Measurements from ENCODE around the gene ZDBF2. TPM values are rescaled to one million over a fixed set of nuclear protein-coding genes. Genes with fewer than 3 reads are reported as not detected.
"Not testable (repeated sequence)": the region's sequence is repeated elsewhere in the genome, so short reads cannot be mapped to it uniquely, and the experiment has no call there.

The ZDBF2 gene
- total RNA-seq, 1 donor from 2014 or later: 8.2 TPM

DNA sequence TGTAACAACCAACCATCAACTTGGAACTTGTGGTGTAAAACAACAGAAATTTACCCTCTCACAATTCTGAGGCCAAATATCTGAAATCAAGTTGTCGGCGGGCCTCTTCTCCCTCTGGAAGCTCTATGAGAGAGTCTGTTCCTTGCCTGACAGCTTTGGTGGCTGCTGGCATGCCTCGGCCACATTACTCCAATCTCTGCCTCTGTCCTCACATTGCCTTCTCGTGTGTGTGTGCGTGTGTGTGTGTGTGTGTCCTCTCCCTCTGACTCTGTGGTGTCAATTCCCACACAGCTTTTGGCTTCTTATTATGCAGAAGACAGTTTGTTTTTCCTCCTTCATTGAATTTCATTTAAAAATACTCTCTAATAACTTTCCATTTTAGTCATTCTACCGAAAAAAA is 50.4 kb downstream of the ZDBF2 start:
- no peak for DNase-seq

DNA sequence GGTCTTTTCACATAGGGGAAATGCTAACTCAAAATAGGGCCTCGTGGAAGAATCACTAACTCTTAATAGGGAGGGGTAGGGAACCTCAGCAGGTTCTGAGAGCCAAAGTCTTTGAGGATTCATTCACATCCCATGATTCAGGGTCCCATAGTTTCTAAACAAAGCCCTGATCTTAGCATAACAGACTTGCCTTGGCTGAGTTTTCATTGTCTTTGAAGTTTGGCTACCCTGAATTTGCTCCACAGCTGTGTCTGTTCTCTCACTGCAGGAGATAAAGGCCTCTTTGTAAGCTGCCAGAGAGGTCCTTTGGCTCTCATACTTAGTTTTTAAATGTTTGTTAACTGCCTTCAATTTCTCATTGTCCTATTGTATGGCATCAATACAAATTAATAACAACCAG is 54.5 kb downstream of the ZDBF2 start:
- no peak for DNase-seq

DNA sequence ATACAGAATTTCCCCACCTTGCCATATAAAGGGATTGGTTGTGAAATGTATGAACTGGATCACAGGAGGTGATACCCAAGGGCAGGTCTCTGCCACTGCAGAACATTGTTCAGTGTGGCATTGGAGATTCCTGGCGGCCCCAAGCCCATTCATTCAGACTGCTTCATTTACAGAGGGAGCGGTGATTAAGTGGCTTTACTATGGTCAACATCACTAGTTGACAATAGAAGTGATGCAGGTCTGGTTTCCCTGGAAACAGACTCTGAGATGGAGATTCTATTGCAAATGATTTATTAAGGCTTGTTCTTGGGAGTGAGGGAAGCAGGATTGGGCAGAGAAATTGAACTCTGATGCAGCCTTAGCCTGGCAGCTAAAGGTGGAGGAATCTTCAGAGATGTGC is 62.4 kb downstream of the ZDBF2 start:
- no peak for DNase-seq

DNA sequence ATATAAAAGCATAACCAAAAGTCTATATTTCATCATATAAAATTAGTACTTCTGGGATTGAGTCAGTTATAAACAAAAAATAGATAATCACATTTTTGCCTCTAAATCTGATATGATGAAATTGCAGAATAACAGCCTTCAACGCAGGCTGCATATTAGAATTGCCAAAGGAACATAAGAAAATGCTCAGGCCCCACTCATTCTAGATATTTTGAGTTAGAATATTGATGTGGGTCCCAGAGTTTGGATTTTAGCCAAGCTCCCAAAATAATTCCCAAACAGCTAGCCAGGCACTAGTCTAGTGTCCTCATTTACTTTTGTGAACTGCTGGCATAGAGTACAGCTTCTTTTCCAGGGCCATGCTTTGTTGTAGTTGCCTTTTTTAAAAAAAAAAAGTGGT is 63.5 kb downstream of the ZDBF2 start:
- no peak for DNase-seq

DNA sequence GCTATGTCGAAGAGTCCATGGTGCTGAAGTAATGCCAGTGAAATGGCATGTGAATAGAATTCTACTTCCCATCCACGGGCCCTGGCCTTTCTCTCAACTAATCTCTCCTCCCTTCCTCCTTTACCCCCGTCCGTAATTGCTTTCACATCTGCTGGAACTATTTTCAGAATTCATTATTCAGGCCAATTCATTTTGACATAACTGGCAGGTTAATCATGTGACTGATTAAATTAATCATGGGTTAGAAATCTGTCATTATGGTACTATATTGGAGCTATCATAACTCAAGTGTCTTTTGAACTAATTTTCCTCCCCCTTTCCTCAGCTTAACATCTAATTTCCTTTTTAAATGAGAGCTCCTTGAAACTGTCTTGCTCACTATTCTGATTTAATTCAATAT is 66.9 kb downstream of the ZDBF2 start:
- no peak for DNase-seq

DNA sequence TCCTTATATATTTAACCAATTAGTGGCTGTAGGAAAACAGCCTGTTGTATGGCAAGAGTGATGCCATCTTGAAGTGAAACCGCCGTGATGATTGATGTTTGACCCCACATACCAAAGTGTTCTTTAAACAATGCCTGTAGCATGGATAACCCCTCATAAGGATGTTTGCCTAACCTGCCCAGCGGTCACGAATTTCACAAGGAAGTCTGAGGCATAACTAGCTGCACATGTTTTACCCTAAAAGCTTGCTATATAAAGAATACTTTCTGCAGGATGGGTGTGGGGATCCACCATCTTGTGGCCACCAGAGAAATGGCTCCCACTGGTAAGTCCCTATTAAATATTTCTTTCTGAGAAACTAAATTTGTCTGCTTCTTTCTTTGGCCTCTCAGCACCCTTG is 68.7 kb downstream of the ZDBF2 start:
- DNase-seq: no peak

DNA sequence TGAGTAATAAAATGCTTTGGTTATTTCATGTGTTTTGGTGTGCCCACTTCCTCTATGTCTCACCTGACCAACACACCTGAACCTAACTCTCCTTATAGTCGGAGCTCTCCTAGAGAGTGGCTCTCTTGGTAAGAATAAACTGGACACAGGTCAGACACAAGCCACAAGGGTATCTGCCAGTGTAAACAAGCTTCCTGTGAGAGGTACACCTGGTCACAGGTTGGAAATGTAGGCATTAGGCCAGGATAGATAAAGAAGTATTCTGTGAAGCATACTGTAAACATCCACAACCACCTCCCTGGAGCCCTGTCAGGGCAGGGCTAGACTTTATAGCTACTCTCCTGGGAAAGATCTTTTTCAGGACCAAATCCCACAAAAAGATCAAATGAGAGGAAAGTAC is 69.4 kb downstream of the ZDBF2 start:
- no peak for DNase-seq

DNA sequence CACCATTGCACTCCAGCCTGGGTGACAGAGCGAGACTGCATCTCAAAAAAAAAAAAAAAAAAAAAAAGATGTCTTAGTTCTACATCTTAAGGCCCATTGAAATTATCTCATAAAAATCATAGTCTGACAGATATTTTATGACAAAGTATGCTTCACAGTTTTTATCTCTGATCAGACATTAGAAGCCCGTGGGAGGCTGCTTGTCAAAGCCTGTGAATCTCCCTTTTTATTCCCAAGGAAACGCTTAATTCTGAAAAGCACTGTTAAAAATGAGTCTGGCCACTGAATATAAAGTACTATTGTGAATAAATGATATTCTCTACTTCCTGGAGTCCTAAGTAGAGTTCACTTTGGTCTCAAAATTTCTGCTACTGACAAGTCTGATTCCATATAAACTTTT is 71.1 kb downstream of the ZDBF2 start:
- DNase-seq: no peak

DNA sequence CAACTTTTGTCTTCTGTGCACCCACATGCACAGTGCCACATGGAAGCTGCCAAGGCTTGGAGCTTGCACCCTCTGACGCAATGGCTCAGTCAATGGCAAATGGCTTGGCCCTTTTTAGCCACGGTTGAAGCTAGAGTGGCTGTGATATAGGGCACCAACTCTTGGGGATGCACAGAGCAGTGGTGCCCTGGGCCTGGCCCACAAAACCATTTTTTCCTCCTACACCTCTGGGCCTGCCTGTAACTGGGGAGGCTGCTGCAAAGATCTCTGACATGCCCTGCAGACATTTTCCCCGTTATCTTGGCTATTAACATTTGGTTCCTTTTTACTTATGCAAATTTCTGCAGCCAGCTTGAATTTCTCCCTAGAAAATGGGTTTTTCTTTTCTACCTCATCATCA is 74.9 kb downstream of the ZDBF2 start:
- no peak for DNase-seq

DNA sequence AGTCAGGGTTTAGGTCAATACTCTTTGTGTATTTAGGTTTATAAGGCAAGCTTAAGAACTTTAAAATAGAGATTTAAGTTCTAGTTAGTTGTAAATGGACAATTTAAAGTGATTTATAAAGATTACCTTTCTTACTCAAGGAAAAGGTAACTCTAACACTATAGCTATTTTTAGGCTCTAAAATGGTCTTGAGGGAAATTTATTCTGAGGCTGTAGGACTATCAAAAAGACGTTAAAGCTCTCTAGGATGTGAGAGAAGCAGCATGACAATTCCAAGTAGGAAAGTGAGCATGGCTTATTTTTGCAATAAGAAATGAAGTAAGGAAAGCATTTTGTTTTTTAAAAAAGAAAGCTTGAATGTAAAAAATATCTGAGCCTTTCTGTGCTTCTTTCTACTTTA is 78.1 kb downstream of the ZDBF2 start:
- no peak for DNase-seq

DNA sequence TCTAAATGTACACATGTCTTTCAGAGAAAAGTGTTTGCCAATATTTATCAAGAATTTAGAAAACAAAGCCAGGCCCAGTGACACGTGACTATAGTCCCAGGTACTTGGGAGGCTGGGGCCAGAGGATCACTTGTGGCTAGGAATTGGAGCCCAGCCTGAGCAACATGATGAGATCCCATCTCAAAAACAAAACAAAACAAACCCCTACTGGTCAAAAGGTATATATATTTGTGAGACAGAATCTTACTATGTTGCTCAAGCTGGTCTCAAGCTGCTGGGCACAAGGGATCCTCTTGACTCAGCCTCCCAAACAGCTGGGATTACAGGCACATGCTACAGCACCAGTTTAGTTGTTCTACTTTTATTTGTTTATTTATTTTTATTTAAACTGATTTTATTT is 79.2 kb downstream of the ZDBF2 start:
- DNase-seq: no peak

DNA sequence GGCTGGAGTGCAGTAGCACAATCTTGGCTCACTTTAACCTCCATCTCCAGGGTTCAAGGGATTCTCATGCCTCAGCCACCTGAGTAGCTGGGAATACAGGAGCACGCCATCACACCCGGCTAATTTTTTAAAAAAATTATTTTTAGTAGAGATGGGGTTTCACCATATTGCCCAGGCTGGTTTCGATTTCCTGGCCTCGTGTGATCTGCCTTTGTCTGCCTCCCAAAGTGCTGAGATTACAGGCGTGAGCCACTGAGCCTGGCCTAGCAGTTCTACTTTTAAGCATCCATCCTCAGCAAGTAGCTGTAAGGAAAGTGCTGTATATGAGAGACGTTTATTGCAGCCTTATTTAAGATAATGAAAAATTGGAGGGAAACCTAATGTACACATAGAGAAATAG is 79.7 kb downstream of the ZDBF2 start:
- DNase-seq: no peak

DNA sequence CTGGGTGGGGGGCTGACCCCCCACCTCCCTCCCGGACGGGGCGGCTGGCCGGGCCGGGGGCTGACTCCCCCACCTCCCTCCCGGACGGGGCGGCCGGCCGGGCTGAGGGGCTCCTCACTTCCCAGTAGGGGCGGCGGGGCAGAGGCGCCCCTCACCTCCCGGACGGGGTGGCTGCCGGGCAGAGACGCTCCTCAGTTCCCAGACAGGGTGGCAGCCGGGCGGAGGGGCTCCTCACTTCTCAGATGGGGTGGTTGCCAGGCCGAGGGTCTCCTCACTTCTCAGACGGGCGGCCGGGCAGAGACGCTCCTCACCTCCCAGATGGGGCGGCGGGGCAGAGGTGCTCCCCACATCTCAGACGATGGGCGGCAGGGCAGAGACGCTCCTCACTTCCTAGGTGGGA is 82.4 kb downstream of the ZDBF2 start:
- not testable (repeated sequence) for DNase-seq

DNA sequence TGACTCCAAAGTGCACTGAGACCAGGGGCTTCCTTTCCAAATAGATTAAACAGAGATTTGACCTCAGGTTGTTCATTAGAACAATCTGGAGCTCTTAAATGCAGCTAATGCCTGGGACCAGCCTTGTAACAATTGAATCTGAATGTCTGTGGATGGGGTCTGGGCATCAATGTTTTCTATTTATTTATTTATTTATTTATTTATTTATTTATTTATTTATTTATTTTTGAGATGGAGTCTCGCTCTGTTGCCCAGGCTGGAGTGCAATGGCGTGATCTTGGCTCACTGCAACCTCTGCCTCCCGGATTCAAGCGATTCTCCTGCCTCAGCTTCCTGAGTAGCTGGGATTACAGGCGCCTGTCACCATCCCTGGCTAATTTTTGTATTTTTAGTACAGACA is 86.4 kb downstream of the ZDBF2 start:
- DNase-seq: not testable (repeated sequence)

DNA sequence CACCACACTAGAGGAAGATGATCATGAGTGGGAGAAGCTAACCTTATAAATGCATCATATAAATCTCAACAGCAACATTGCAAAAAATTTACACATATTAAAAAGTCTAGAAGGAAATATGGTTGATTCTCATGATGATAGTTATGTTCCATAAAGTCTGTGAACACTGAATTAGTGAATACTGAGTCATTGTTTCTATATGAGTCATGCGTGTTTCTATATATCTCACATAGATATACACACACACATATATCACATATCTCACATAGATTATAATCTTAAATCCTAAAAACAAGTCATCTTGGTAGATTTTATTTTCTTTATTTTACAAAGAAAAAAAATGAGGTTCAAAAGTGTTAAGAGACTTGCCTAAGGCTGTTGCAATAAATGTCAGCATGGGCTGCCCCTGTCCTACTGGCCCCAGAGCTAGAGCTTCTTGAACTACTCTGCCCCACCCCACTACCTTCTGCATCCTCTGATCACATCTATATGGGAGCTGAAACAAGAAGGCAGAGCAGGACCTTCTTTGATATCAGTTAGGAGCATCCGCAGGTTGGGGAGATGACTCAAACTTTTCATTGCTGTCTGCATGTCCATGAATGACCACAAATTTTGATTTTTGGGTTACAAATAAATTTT is 87.1 kb downstream of the ZDBF2 start:
- DNase-seq: no peak

Small RNAs within 50 kb of the gene (small RNA-seq; reads per million reads assigned to genes)
- gene HMGN1P6 (ENCODE audit: low replicate concordance) (not detected), gene RN7SKP260 (ENCODE audit: low replicate concordance) (not detected)

Other genes with a start within 250 kb of the ZDBF2 start
- gene INO80D, start 188.5 kb upstream of the ZDBF2 start, total RNA-seq: 18.8 TPM
- 71.2 TPM for gene NDUFS1, start 115.2 kb upstream of the ZDBF2 start, total RNA-seq
- gene EEF1B2, start 114.8 kb upstream of the ZDBF2 start, total RNA-seq: 378 TPM
- 3.1 TPM for gene ADAM23, start 168.9 kb downstream of the ZDBF2 start, total RNA-seq